ENCODE measurements around the gene NACC2. TPM values are rescaled to one million over a fixed set of nuclear protein-coding genes. Genes with fewer than 3 reads are reported as not detected.

NACC2 gene
- polyA plus RNA-seq, 4 donors = 6.9 to 9.9 (median 9.6) TPM

DNA sequence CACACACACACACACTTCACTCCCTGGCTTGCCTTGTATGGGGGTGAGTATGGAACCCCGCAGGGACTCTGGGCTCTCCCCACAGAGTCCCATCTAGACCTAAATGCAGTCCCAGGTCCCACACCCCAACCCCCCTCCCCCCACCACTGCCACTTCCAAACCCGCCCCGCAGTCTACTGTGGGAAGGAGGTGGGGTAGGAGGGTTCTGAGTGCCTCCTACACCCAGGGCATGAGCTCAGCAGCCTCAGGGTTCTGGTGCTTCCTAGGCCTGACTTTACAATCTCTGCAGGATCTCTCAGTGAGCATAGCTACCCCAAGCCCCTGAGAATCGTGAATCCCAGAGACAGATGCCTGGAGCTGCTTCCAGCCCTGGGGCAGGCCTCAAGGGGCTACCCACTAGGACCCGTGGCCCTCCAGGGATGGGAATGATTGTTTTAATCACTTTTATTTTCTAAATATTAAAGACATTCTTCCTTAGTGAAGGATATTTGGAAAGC is 1.5 kb upstream of the NACC2 start:
- no peak for DNase-seq (ENCODE audit: low read depth in 4 of 4, low spot score in 2 of 4)

DNA sequence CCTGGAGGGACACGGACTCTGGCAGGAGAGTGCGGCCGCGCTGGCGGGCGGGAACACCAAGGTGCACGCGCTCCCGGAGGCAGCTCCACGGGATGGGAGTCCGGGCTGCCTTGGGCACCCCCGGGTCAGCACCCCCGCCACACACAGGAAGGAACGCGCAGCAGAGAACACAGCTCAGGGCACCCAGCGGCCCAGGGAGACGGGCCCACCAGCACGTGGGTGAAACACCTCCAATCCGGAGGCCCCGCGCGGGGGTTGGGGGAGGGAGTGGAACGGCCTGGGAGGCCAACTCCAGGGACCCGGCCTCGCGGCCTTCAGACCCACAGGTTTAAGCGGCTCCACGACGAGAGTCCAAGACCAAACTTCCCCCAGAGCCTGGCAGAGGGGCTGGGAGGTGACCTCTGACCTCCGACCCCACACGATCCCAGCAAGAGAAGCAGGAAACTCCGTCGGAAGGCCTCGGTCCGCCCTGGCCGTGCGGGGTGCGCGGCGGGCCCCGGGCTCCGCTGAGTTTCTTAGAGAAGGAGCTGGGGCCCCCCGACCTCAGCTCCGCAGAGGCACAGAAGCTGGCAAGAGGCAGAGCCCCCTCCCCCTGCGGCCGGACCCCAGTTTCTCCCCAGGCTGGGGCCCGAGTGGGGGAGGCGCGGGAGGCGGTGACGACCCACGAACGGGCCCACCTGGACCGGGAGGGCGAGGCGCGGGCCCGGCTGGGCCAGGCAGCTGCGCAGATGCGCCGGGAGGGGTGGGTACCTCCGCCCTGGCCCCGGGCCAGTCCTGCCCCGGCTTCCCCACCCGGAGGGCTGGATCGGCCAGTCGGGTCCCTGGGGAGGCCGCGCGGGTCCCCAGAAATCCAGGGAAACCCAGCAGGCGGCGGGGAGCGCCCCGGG is 851 bp downstream of the NACC2 start:
- no peak for DNase-seq (ENCODE audit: low read depth in 4 of 4, low spot score in 2 of 4)

- DNase-seq (ENCODE audit: low read depth in 4 of 4, low spot score in 2 of 4) = no peak
Measured at GRCh38 chr9:136093346-136093986, 1.6 kb downstream of the NACC2 start.

- DNase-seq (ENCODE audit: low read depth in 4 of 4, low spot score in 2 of 4) = no peak
Measured at GRCh38 chr9:136092741-136093140, 2.3 kb downstream of the NACC2 start.

GRCh38 chr9:136092353-136092650 is 2.8 kb downstream of the NACC2 start:
- DNase-seq (ENCODE audit: low read depth in 4 of 4, low spot score in 2 of 4) = no peak

DNA sequence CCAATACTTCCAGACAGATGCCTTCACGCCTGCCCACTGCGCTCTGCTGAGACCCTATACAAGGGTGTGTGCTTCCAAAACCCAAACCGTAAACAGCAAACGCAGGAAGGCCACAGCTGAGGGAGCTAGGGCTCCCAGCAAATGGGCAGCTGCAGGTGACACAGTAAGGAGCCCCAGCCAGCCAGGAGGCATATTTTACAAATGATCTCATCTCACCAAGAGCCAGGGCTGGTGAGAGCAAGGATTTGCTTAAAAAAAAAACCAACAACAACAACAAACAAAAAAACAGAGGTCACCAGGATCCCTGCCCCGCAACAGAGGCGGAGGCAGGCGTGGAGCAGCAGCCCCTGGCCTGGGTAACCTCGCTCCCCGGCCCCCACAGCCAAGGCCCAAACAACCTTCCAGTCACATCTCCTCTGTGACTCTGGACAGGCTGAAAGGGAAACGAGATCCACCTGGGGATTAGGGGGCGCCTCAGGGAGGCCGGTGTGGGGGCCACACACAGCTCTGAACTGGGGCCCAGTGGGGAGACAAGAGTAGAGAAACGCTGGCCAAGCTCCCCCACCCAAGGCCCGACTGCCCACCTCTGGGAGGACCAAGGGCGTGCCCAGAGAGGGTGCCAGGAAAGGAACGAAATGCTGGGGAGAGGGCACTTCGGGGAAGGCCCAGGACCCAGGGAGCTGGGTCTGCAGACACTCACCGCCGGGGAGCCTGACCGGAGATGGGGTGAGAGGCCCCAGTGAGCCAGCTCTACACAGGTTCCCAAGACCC is 3.3 kb downstream of the NACC2 start:
- no peak for DNase-seq (ENCODE audit: low read depth in 4 of 4, low spot score in 2 of 4)

DNA sequence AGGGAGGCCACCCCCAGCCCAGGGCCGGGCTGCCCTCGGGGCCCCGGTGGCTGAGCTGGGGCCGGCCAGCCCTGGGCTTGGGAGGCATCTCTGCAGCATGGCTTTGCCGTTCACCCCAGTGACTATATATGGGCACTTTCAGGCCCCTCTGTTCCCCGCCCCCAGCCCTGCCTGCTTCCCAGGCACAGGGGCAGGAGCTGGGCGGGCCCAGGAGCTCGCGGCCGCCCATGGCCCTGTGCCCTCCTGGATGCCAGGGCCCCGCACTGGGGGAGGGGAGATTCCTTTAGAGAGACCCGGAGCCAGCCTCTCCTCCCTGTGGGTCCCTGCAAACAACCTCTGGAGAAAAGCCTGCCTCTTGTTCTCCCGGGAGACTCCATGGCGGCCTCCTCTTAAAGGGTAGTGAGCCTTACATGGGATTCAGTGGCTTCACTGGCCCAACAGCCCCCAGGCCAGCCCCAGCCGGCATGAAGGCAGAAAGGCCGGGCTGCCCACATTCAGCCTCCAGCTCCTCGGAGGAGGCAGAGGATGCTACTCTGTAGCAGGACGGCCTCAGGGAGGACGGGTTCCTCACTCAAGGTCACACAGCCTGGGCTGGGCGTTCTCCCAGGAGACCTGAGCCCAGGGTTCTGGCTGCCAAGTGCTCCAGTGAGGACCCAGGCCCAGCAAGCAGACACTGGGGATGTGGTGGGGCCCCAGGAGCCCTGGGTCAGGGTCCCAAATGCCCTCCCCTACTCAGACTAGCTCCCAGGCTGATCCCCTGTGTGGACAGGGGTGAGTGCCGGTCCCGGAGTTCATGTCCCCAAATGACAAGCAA is 4.1 kb downstream of the NACC2 start:
- no peak for DNase-seq (ENCODE audit: low read depth in 4 of 4, low spot score in 2 of 4)

DNA sequence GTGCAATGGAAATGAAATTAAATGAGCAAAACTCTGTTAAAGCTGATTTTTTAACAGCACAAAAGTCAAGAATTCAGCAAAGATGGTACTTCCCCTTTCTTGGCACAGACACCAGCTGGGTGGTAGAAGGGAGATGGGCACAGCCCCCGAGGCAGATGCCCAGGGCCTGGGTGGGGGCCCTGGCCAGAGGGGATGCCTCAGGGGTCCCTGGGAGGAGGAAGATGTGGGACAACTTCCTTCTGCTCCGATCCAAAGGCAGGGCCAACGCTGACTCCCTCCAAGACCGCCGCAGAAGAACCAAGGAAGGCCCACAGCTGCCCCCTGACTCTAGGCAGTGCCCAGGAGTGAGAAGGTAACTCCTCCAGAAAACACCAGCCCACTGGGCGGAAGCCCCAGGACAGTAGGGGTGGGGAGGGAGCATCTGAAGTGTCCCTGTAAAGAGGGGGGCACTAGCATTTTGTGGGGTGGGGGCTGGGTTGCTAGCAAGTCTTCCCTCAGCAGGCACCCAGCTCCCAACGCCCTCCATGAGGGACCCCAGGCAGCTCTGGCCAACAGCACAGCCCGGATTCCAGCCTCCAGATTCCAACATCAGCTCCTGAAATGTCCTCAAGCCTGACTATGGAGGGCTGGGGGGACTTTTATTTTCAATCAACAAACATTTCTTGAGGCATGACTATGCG is 4.9 kb downstream of the NACC2 start:
- no peak for DNase-seq (ENCODE audit: low read depth in 4 of 4, low spot score in 2 of 4)

GRCh38 chr9:136089697-136090045 is 5.4 kb downstream of the NACC2 start:
- DNase-seq (ENCODE audit: low read depth in 4 of 4, low spot score in 2 of 4) = no peak

- no peak for DNase-seq (ENCODE audit: low read depth in 4 of 4, low spot score in 2 of 4)
Measured at GRCh38 chr9:136088939-136089696, 6.0 kb downstream of the NACC2 start.

GRCh38 chr9:136088481-136088938 is 6.6 kb downstream of the NACC2 start:
- DNase-seq (ENCODE audit: low read depth in 4 of 4, low spot score in 2 of 4) = no peak

- no peak for DNase-seq (ENCODE audit: low read depth in 4 of 4, low spot score in 2 of 4)
Measured at GRCh38 chr9:136087741-136088480, 7.2 kb downstream of the NACC2 start.

- DNase-seq (ENCODE audit: low read depth in 4 of 4, low spot score in 2 of 4) = no peak
Measured at GRCh38 chr9:136086951-136087740, 7.9 kb downstream of the NACC2 start.

DNA sequence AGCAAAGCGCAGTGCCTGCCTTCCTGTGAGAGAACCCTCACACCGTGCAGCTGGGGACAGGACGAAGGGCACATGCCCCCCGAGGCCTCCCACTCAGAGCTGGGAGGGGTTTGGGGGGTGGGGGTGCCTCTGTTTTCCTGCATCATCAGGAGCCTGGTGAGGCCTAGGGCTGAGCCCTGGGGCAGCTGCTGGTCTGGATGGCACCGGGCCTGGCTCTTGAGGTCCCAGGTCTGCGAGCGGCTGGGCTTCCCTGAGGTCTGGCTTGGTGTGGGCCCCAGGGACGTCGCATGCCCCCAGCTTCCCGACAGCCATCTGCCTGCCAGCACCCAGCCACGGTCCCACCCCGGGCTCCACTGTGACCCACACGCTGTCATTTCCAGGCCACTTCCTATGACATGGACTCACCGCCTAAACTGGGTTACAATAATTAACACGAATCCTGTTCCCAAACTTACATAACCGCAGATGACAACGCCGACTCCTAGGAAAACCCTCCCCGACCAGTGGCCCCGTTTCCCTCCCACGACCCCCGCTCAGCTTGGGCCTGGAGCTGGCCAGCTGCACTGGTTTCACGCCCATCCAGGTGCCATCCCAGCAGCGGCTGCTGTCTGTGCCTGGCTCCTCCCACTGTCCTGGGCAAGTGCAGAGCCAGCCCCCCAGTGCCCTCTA is 8.7 kb downstream of the NACC2 start:
- DNase-seq (ENCODE audit: low read depth in 4 of 4, low spot score in 2 of 4) = no peak

DNA sequence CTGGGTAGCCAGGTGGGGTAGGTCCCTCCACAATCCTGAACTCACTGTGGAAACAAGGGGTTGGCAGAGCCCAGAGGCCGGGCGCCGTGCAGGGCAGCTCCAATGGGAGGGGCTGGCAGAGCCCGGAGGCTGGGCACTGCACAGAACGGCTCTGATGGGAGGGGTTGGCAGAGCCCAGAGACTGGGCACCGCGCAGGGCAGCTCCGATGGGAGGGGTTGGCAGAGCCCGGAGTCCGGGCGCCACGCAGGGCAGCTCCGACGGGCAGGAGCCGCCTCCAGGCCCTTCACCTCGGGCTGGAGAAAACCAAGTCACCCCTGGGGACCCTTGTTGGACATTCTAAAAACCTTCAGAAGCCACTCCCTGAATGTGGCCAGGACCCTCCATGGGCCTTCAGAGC is 9.3 kb downstream of the NACC2 start:
- DNase-seq (ENCODE audit: low read depth in 4 of 4, low spot score in 2 of 4) = no peak

DNA sequence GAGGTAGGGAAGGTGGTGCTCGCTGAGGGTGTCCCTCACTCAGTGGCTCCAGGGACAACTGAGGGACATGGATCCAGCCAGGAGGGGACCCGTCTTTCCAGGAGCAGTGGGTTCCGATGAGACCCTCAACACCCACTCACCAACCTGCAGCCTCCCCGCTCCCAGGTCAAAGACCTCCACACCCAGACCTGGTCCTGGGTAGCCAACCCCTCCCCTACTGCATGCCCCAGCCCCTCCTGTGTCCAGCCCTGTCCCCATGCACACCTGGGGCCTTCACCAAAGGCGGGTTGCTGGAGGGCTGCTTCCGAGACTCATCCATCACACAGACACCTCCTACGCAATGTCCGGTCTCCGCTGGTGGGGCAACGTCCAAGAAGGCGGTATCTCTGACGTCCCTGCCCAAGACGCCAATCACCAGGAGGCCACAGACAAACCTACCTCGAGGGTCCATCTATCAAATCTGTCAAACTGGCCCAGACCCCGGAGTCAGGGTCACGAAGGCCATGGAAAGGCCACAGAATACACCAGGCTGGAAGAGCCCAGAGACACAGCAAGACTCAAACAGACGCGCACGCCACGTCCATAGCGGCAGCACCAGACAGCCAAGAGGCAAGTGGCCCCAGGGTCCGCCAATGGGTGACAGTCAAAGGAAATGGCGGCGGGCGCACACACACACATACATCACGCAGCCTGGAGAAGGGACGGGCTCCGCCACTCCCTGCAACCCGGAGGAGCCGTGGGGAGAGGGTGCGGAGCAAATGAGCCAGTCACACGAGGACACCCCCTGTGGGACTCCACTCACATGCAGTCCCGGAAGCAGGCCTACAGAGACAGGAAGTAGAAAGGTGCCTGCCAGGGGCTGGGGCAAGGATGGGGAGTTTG is 10.8 kb downstream of the NACC2 start:
- no peak for DNase-seq (ENCODE audit: low read depth in 4 of 4, low spot score in 2 of 4)
